CD4-positive, alpha-beta T cell treated with Interleukin-17A for 1 hour (primary cell): ENCODE data around the gene ADTRP.

Source experiments
- DNase-seq: peaks from one replicate; pipeline ENCODE4 v3.0.0-alpha.2; 2020

The ADTRP gene

GRCh38 chr6:11772109-11772825 lies 6.3 kb downstream of the ADTRP start:
- DNase-seq = no peak

- DNase-seq = no peak
Measured at GRCh38 chr6:11771473-11772048, 7.0 kb downstream of the ADTRP start.

GRCh38 chr6:11770546-11771466 lies 7.8 kb downstream of the ADTRP start:
- DNase-seq = peak; percentile 18

GRCh38 chr6:11769811-11770545 lies 8.6 kb downstream of the ADTRP start:
- DNase-seq = no peak

GRCh38 chr6:11769244-11769643 lies 9.4 kb downstream of the ADTRP start:
- DNase-seq = no peak

- DNase-seq = no peak
Measured at GRCh38 chr6:11767978-11768756, 10.4 kb downstream of the ADTRP start.

GRCh38 chr6:11767458-11767857 lies 11.1 kb downstream of the ADTRP start:
- DNase-seq = no peak

- no peak for DNase-seq
Measured at GRCh38 chr6:11766589-11767450, 11.8 kb downstream of the ADTRP start.

- no peak for DNase-seq
Measured at GRCh38 chr6:11766043-11766442, 12.6 kb downstream of the ADTRP start.

- DNase-seq = no peak
Measured at GRCh38 chr6:11764250-11764604, 14.4 kb downstream of the ADTRP start.

GRCh38 chr6:11763460-11764249 lies 14.9 kb downstream of the ADTRP start:
- DNase-seq = no peak

- no peak for DNase-seq
Measured at GRCh38 chr6:11762794-11763459, 15.7 kb downstream of the ADTRP start.

- DNase-seq = no peak
Measured at GRCh38 chr6:11761744-11762620, 16.6 kb downstream of the ADTRP start.

GRCh38 chr6:11760015-11760473 lies 18.6 kb downstream of the ADTRP start:
- DNase-seq = no peak

GRCh38 chr6:11758878-11759277 lies 19.7 kb downstream of the ADTRP start:
- DNase-seq = no peak

GRCh38 chr6:11756726-11757125 lies 21.9 kb downstream of the ADTRP start:
- no peak for DNase-seq

- no peak for DNase-seq
Measured at GRCh38 chr6:11756292-11756691, 22.3 kb downstream of the ADTRP start.

GRCh38 chr6:11755725-11756124 lies 22.9 kb downstream of the ADTRP start:
- DNase-seq = no peak
